Stomach (tissue), 4 donors: ENCODE data around the gene CHI3L1.

Experiments
- EP300 ChIP-seq: sonication (generic); formaldehyde crosslinking; IDR thresholded peaks from one replicate; pipeline ENCODE4 v1.6.1; 2017; ENCODE audit warnings: antibody characterized with exemption
- POLR2A ChIP-seq, 4 donors: fragments of 450-650 bp; IDR thresholded peaks; one replicate each; pipeline ENCODE4 v1.6.1; 2016; ENCODE audit warnings: antibody characterized with exemption in 4 of 4, control low read depth in 2 of 4, mild to moderate bottlenecking in 1 of 4, moderate library complexity in 1 of 4
- POLR2AphosphoS5 ChIP-seq, 3 donors: sonication (generic); formaldehyde crosslinking; IDR thresholded peaks; one replicate each; pipeline ENCODE4 v1.6.1; 2016; ENCODE audit warnings: antibody characterized with exemption in 3 of 3
- TF ChIP-seq, protein P1 (sequence below), 7 experiments: fragments of 450-650 bp in 4 of 7; fragments of 200-600 bp in 3 of 7; sonication (generic) in 3 of 7; IDR thresholded peaks; one replicate each; pipeline ENCODE4 v1.5.1; 2016 to 2019; ENCODE audit warnings: antibody characterized with exemption in 7 of 7, control low read depth in 2 of 7, mild to moderate bottlenecking in 1 of 7

DNA sequence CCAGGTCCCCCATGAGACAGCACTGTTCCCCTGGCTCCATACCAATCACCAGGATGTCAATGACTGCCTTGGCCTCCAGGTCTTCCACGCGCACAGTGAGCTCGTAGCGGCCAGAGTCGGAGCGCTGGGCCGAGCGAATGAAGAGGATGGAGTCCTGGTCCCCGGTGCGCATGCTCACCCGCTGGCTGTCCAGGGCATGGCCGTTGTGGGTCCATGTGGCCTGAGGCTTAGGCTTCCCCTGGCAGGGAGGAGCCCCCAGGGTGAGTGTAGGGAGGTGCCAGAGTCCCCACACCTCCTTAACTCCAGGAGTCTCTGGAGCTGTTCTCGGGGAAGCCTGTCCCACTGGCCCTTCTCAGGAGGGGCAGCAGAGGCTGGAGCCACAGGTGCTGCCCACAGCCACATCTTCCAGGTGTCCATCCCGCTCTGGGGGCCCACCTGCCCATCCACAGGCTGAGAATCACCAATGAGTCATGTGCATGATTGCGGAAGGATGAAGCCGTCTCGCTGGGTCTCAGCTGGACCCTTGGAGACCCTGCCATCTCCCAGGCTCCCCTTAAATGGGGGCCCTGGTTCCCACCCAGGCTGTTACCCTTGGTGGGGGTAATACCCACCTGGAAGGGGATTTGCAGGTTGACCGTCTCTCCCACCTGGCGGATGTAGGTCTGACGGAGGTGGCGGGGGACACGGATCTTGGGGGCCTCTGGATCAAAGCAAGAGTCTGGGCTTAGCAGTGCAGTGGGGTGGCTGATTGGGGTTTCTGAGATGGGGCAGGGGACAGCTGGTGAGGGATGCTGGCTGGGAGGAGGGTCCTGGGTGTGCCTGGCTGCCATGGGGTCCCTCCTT lies 14.9 kb downstream of the CHI3L1 start:
- TF ChIP-seq, protein P1, sequence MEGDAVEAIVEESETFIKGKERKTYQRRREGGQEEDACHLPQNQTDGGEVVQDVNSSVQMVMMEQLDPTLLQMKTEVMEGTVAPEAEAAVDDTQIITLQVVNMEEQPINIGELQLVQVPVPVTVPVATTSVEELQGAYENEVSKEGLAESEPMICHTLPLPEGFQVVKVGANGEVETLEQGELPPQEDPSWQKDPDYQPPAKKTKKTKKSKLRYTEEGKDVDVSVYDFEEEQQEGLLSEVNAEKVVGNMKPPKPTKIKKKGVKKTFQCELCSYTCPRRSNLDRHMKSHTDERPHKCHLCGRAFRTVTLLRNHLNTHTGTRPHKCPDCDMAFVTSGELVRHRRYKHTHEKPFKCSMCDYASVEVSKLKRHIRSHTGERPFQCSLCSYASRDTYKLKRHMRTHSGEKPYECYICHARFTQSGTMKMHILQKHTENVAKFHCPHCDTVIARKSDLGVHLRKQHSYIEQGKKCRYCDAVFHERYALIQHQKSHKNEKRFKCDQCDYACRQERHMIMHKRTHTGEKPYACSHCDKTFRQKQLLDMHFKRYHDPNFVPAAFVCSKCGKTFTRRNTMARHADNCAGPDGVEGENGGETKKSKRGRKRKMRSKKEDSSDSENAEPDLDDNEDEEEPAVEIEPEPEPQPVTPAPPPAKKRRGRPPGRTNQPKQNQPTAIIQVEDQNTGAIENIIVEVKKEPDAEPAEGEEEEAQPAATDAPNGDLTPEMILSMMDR (IDR thresholded peaks at IDR 0.05) = no peak
- TF ChIP-seq EP300 (no peak), POLR2A (IDR thresholded peaks at IDR 0.05) (no peak), POLR2AphosphoS5 (IDR thresholded peaks at IDR 0.05) (no peak)
